NCI-H2171 treated with DMSO at 0.1 percent for 48 hours (cell line): ENCODE measurements around the gene ZNF511.

Source experiments
- DNase-seq: peaks from one replicate; lab custom pipeline; 2025; lab: John Stamatoyannopoulos, UW

The ZNF511 gene

DNA sequence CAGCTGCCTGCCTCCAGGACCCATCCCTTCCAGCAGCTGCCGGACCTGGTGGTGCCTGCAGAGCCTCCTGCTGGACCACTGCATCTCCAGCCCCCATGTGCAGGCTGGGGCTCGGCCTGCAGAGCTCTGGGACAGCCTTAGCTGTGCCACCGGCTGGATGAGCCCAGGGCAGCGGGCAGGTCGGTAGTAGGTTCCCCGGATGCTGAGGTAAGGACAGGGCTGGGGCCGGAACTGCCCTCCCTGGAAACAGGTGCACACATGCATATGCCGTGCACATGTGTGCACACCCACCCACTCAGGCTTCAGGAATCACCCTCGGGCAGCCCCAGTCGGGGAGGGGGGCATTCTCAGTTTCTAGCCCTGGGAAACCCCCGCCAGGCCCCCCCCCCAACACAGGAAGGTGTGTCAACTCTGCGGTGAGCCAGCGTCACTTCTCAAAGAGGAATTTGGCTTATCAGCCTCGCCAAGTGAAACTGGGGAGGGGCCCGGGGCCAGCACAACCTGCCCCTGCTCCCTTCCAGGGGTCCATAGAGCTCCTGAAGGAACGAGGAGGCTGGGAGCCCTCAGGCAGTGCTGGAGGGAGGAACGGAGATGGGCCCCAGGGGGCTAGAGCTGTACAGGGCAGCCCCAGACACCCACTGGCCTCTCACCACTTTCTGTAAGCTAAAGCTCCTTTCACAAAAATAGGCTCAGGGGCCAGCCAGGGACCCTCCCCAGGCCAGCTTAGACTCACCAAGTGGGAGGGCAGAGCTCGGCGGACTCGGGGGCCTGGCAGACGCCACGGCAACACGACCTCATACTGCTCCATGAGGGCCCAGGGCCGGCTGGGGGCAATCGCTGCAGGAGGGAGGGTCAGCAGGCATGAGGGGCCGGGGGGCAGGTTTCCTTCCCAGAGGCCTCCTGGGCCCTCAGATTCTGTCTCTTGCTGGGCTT, 33.7 kb upstream of the ZNF511 start:
- no peak for DNase-seq

GRCh38 chr10:133275684-133276092, 33.0 kb upstream of the ZNF511 start:
- no peak for DNase-seq

DNA sequence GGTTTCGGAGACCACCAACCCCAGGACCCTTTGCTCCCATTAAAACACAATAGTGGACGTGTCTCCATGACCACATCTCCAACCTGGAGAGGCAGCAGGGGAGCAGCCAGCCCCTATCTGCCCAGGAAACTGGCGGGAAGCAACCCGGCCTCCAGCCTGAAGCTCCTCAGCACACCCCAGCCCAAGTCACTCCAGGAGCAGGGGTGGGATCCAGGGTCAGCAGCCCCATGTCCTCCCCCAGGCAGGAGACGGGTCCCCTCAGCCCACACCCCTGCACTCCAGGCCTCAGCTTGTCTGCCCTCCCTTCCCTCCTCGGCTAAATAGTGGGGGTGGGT, 32.6 kb upstream of the ZNF511 start:
- DNase-seq = no peak

DNA sequence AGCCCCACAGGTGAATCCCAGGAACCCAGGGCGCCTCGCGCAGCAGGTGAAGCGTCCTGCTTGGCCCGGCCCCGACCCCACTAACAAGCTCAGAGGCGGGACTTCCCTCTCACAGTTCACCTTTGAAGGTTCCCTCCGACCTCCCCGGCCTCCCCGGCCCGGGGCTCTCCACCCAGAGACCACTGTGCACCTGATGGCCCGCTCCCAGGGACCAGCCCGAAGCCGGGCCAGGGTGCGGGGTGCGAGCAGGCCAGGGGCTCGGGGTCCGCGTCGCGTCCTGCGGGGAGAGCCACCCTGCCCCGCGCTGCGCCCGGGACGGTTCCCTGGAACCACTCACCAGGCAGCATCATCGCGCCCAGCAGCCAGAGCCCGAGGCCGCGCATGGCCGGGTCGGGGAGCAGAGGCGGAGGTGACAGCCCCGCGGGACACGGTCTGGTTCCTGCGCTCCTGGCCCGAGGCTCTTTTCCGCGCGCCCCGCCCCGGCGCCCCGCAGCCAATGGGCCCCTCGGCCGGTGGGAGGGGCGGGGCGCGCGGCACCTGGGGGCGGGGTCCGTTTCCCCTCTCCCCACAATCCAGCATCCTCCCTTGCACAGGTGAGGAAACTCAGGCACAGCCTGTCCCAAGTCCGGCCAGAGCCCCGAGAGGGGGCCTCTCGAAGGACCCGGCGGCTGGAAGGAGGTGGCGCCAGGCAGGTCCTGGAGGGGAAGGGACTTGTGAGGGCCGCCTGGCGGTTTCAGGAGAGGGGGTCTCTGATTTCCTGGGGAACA, 32.1 kb upstream of the ZNF511 start, which contains the start of gene ADAM8:
Gene ADAM8 (minus strand): TSS at position 434 of the 767 bp plus-strand sequence. CDS start 51 bp downstream, at position 383.
- peak; percentile 14 for DNase-seq

GRCh38 chr10:133277277-133277992, 31.3 kb upstream of the ZNF511 start:
- DNase-seq = no peak

DNA sequence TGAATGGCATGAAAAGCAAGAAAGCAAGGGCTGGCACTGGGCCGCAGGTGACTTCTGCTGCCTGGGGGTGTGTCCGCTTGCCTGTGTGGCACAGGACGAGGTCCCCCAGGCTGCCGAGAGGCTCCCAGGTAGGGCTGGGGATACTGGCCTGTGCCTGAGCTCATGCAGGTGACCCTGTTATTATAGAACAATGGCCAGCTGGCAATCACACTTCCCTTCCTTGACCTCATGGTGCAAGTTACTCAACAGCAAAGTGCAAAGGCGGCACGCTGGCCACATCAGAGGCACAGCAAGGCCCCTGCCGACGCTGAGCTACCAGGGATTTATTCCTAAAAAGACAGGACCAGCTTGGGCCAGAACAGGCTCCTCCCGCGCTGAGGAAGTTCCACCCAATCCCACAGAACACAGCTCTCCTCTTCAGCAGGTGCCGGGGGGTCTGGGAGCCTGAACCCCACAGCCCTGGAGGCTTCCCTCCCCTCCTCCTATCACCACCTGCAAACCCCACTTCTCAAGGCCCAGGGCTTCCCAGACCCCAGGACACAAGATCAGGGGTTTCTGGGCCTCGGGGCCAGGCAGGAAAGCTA, 30.6 kb upstream of the ZNF511 start:
- no peak for DNase-seq

- DNase-seq = no peak
Measured at GRCh38 chr10:133278577-133279265, 30.0 kb upstream of the ZNF511 start.

DNA sequence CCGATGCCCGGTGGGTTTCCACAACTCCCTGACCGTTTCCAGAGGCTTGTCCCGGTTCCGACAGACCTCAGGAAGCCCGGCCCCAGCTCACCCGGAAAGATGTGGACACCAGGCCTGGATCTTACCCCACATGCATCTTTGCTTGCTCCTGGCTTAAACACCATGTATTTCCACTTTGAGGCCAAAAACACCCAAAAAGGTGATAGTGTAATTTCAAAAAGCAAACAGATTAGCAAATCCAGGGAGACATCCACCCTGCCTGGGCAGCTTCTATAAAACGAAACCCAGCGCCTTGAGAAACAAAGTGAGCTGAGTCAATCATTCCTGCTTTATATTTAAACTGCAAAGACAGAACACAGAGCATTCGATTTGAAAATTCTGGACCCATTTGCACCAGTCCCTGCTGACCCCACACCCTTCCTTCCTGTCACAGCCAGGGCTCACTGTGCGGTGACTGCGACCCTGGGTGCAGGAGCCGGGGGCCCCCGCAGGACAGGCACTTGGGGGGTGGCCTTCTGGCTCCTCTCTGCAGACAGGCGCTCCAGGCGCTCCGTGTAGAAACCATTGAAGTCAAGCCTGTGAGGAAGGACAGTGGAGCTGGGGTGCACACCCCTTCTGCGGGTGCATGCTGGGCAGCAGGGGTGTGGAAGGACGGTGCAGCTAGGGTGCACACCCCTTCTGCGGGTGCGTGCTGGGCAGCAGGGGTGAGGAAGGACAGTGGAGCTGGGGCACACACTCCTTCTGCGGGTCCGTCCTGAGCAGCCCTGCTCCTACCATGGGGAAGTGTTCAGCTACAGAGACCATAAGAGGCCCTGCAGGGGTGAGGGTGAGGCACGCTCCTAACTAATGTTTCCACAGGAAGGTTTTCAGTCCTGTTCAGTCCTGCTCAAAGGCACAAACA, 29.1 kb upstream of the ZNF511 start:
- DNase-seq = no peak

- DNase-seq = no peak
Measured at GRCh38 chr10:133280391-133281059, 28.2 kb upstream of the ZNF511 start.

GRCh38 chr10:133281084-133281483, 27.6 kb upstream of the ZNF511 start:
- DNase-seq = no peak

- no peak for DNase-seq
Measured at GRCh38 chr10:133281628-133282372, 26.9 kb upstream of the ZNF511 start.

GRCh38 chr10:133282846-133283390, 25.8 kb upstream of the ZNF511 start:
- no peak for DNase-seq

GRCh38 chr10:133283931-133284330, 24.8 kb upstream of the ZNF511 start:
- no peak for DNase-seq

GRCh38 chr10:133285217-133285616, 23.5 kb upstream of the ZNF511 start:
- no peak for DNase-seq

GRCh38 chr10:133286366-133286765, 22.3 kb upstream of the ZNF511 start:
- no peak for DNase-seq

DNA sequence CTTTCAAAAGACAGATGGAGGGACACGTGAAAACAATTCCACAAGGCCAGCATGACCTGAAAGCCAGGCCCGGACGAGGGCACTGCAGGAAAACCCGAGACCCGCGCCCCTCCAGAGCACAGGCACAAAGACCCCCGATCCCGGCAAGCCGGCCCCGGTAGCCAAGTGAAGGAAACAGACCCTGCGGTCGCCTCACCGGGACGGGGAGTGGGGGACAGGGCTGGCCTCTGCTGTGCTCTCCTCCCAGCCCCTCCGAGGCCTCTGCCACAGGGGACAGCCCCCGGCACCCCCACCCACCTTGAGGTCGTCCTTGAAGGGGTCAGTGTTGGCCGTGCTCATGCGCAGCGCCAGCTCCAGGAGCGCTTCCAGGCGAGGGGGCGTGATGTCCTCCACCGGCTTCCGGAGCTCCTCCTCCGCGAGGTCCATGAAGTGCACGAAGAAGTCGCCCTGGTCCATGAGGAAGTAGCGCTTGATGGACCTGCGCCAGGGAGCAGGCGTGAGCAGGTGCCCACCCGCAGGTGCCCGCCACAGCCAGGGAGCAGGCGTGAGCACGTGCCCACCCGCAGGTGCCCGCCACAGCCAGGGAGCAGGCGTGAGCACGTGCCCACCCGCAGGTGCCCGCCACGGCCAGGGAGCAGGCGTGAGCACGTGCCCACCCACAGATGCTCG, 20.7 kb upstream of the ZNF511 start:
- DNase-seq = no peak

DNA sequence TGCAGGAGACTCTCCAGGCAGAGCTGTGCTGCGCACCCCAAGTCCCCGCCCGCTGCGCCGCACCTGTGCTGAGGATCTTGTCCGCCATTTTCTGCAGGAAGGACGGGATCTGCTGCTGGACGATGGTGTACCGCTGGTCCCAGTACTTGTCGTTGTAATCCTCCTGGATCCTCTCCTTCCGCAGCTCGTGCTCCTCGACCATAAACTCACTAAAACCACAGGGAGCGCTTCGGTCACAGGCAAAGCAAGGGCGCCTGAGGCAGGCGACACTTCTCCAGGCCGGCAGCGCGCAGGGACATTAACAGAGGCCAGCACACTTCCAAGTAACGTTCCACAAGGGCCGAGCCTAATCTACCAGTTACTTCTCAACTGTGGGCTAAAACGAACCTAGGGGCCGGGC, 19.0 kb upstream of the ZNF511 start:
- no peak for DNase-seq
